Right lobe of liver (tissue), 4 donors: ENCODE measurements around the gene CTAGE8.
"Not testable (repeated sequence)": the region's sequence is repeated elsewhere in the genome, so short reads cannot be mapped to it uniquely, and the experiment has no call there.

Experiments
- CTCF ChIP-seq, 4 donors: fragments of 200-600 bp in 3 of 4; fragments of 450-650 bp in 1 of 4; IDR thresholded peaks; one replicate each; pipeline versions ENCODE4 v1.5.1 to v1.8.0; 2016 to 2022; ENCODE audit warnings: antibody characterized with exemption in 4 of 4, mild to moderate bottlenecking in 2 of 4
- POLR2A ChIP-seq: fragments of 450-650 bp; IDR thresholded peaks from one replicate; pipeline ENCODE4 v1.6.1; 2017; ENCODE audit warnings: antibody characterized with exemption, mild to moderate bottlenecking
- donor health status: DM: no; HTN: no; CAD: no.
- donor health status: DM: no; HTN: no; CAD: no.
- donor health status: DM: no; HTN: yes; CAD: no.

- TF ChIP-seq CTCF (IDR thresholded peaks at IDR 0.05); POLR2A: not testable (repeated sequence)
These were observed 12.9 kb upstream of the CTAGE8 start for GRCh38 chr7:144281981-144282380.
